HG03095 (cell line): ENCODE measurements around the gene PSTK.

Source experiments
- ATAC-seq: cut with Tn5 transposase; IDR thresholded peaks from one replicate; pipeline ENCODE4 v1.9.1; 2021; ENCODE audit warnings: moderate library complexity; ENCODE audit not compliant: unreplicated experiment

The PSTK gene

DNA sequence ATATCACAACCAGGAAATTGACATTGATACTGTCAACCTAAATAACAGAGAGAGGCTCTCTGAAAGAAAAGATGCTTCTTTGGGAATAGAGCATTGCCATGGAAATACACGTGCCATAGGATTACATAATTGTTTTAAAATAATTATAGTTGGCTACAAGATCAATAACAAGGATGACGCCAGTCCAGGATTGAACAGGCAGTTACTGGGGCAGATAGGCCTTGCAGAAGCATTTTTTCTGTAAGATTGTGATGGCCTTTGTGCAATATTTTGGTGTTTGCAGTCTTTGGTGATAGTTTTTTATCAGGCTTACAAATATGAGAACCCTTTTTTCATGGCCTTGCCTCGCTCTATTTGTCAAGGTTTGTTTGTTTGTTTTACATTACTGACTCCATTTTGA is 39.1 kb downstream of the PSTK start:
- ATAC-seq, result no peak

DNA sequence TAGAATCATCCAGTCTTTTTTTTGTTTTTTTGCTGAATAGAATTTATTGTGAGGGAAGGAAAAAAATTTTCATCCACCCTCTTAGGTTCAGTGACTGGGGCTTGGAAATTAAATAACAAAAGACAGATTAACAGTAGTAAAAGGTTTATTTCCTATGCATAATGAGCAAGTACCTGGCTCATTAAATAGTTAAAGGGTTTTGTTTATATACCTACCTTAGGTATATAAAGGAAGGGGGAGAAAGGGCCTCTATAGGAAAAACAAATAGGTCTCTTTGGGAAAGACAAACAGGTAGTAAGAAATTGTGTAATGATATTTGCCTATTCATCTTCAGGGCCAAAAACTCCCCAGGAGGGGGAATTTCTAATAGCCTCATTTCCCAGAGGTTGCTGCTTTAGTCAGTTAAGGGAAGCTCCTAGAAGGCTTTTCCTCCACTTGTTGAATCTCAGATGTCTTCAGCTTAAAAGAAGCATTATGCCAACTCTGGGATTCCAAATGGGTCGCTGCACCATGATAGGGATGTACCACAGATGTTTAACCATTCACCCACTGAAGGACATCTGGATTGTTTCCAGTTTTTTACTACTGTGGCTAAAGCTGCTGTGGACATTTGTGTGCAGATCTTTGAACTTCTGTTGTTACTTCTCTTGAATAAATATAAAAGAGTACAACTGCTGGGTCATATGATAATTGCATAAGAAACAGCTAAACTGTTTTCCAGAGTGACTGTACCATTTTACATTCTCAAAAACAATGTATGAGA is 39.9 kb downstream of the PSTK start:
- ATAC-seq, result no peak

DNA sequence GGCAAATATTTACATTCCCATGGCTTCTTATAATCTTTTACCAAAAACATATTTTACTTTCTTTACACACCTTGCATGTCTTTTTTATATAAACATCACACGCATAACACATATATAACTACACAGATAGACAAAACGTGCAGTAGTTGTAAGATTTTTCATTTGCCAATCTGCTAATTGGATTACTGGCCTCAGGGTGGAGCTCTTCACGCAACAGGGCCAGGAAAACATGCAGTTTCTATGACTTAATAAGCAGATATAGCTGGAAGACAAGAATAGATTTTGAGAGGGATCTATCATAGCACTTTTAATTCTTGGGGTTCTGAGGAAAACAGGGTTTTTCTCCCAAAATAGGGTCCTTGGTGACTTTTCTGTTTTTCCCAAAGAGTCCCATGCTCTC is 41.3 kb downstream of the PSTK start:
- ATAC-seq, result no peak

DNA sequence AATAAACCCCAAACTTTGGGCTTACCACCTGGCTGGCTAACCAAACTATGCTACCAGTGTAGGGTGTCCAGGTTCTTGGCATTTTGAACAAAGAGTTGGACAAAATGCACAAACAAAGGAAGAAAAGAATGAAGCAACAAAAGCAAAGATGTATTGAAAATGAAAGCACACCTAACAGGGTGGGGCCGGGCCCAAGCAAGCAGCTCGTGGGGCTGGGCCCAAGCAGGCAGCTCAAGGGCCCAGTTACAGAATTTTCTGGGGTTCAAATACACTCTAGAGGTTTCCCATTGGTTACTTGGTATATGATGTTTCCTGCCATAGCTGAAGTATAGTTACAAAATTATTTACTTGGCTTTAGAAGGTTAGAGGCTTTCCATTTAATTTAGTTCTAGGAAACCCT is 44.3 kb downstream of the PSTK start:
- ATAC-seq, result no peak

DNA sequence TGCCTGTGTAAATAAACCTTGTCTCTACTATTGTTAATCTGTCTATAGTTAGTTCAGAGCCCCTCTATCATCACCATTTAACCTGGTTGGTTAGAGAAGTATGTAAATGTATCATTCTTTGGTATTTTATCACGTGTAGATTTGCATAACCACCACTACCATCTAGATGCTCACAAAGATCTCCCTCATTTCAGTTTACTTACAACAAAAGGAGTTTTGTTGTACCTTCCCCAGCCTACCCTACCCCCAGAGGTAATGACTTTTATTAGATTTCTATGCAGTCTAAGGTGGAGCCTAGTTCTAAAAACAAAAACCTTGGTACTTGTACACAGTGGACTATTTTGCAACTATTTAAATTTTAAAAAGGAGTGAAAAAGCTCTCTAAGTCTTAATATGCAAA is 46.1 kb downstream of the PSTK start:
- no peak for ATAC-seq

DNA sequence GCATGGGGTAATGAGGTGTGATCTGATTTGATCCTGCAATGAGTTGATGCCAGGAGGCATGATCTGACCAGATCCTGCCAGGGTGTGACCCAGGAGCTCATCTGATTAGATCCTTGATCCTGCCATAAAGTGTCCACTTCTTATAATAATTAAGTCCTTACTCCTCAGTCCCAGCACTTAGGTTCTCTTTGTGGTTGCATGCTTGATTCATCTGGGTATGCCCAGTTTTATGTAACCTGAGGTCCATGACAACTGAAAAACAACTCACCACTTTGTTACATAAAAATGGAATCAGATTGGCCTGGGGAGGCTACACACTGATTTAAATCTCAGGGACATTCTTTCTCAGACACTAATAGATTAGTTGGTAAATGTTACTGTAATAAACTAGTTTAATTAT is 47.7 kb downstream of the PSTK start:
- no peak for ATAC-seq

DNA sequence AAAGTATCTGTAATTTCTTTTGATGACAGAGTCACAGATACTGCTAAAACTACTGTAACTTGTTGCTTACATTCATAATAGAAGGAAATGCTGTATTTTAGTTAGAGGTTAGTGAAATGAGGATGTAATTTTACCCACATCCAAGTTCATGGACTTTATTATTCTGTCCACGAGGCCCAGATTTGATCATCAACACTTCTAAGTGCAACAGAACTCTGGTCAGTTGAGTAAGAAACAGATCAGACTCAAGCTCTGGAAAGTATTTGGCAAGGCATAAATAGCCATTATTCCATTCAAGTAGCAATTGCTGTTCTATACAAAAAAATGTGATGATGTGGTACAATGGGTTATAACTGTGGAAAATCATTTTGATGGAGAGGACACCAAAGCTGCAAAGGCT is 50.9 kb downstream of the PSTK start:
- ATAC-seq, result no peak

DNA sequence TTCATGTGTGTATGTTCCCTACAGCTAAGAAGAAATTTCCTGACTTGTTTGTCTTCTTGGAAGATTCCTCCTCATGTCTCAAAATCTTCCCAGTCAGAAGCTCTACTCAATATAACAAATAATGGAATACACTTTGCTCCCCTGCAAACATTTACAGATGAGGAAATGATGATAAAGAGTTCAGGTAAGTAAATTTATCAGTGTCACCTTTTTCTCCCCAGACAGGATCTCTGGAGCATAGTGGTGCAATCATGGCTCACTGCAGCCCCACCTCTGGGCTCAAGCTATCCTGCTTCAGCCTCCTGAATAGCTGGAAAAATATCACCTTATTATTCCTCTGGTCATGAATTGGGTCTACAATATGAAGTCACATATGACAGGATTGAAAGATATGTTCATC is 54.1 kb downstream of the PSTK start:
- no peak for ATAC-seq

DNA sequence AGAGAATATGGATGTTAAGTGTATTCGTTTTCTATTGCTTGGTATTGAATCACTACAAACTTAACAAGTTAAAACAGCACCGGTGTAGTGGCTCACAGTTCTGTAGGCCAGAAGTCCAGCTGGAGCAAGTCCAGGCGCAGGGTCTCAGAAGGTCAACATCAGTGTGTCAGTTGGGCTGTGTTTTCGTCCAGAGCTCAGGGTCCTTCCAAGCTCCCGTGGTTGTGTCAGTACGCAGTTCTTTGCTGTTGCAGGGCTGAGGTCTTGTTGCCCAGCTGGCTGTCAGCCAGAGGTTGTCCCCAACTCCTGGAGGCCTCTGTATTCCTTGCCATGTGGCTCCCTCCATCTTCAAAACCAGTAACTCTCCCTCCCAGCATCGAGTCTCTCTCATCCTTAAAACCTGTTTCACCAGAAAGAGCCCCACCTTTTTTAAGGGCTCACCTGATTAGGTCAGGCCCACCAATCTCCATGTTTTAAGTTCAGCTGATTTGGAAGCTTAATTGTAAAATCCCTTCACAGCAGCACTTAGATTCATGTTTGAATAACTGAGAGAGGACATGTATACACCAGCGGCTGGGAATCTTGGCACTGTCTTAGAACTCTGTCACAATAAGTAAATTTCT is 55.4 kb downstream of the PSTK start:
- ATAC-seq, result no peak

DNA sequence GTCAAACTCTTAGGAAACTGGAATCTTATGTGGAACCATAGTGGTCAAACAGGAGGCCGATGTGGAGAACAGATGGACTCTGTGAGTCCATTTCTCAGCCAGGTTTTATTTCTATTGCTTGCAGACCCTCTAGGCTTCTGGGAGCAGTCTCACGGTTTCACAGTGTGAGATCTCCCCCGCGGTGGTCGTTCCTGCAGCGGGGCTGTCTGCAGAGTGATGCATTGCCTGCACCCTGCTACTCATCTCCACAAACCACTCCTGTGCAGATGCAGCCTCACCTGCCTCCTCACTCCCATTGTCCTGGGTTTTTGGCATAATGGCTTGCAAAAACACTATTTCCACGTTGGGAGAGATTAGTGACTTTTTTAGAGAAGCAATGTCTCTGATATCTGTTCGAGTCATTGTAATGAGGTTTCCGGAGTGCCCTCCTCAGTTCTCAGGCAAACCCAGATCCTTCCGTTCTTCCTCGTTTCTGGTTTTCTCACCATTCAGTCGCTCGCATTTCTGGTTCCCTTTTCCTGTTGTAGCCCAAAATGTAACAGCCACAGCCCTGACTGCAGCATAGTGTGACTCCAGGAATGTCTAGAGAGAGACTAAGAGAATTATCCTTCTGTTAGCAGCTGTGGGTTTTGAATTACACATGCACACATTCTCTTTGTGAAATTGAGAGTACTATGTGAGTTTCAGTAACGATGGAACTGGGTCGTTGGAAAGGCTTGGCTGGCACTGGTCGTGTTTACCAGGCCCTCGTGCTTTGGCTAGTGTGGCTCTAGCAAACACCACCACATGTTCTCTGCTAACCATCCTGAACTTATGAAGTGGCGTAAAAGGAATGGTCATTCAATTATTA is 58.8 kb downstream of the PSTK start:
- ATAC-seq, result no peak

DNA sequence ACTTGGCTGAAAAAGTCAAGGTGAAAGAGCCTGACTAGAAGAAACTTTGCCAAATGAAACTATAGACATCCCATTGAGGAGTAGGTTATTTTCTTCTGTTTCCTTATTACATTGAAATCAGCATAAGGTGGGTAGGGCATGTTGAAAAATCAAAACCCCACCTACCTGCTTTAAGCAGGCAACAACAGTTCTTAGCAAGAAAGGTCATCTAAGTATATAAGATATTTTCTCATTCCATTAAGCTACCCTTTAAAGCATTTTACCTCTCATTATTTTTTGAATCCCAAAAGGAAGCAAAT is 59.4 kb downstream of the PSTK start:
- no peak for ATAC-seq
